Common myeloid progenitor, CD34-positive (primary cell): ENCODE measurements around the gene CTAGE1.

Experiments used
- CTCF ChIA-PET: fragments of 350-600 bp; sonication (Branson Sonifier 250); formaldehyde crosslinking; loops from one replicate; lab custom pipeline; 2021; ENCODE audit warnings: antibody characterized with exemption; lab: Charles Lee
- POLR2A ChIA-PET: fragments of 350-600 bp; sonication (Branson Sonifier 250); formaldehyde crosslinking; loops from one replicate; lab custom pipeline; 2021; ENCODE audit warnings: antibody characterized with exemption; lab: Charles Lee
- DNase-seq, 3 donors: peaks; one replicate each; pipeline versions ENCODE4 v3.0.0 to v3.0.0-alpha.2; 2013
- H3K27ac ChIP-seq, 2 experiments: 1 replicate in 1 of 2; 2 replicates in 1 of 2; pipeline ENCODE4 v1.7.0; 2013; ENCODE audit warnings: inconsistent platforms in 2 of 2, low read length in 2 of 2, mild to moderate bottlenecking in 2 of 2, low read depth in 1 of 2, moderate library complexity in 1 of 2; ENCODE audit not compliant: severe bottlenecking in 2 of 2, insufficient read depth in 1 of 2, poor library complexity in 1 of 2
- H3K27me3 ChIP-seq, 5 experiments: replicated peaks in 2 of 5; 1 replicate in 3 of 5; 2 replicates in 2 of 5; pipeline versions ENCODE4 v1.6.1 to v1.7.0; 2013; ENCODE audit warnings: low read length in 4 of 5, mild to moderate bottlenecking in 2 of 5, moderate library complexity in 2 of 5, inconsistent platforms in 1 of 5; ENCODE audit not compliant: insufficient read depth in 5 of 5, control insufficient read depth in 4 of 5
- H3K36me3 ChIP-seq, 4 experiments: 1 replicate in 2 of 4; 2 replicates in 2 of 4; pipeline versions ENCODE4 v1.6.1 to v1.7.0; 2013; ENCODE audit warnings: low read length in 3 of 4, control low read depth in 1 of 4, mild to moderate bottlenecking in 1 of 4; ENCODE audit not compliant: control insufficient read depth in 4 of 4, insufficient read depth in 4 of 4
- H3K4me1 ChIP-seq, 4 experiments: 1 replicate in 3 of 4; 2 replicates in 1 of 4; pipeline versions ENCODE4 v1.6.1 to v1.7.1; 2013; ENCODE audit warnings: low read length in 3 of 4, mild to moderate bottlenecking in 3 of 4, control low read depth in 1 of 4, inconsistent platforms in 1 of 4, moderate library complexity in 1 of 4; ENCODE audit not compliant: control insufficient read depth in 4 of 4, insufficient read depth in 4 of 4; ENCODE audit errors: control extremely low read depth in 1 of 4
- H3K4me3 ChIP-seq, 7 experiments: 1 replicate in 4 of 7; 2 replicates in 3 of 7; pipeline versions ENCODE4 v1.5.1 to v1.7.0; 2013; ENCODE audit warnings: mild to moderate bottlenecking in 7 of 7, low read length in 6 of 7, moderate library complexity in 6 of 7, inconsistent platforms in 2 of 7, low read depth in 2 of 7, control low read depth in 1 of 7; ENCODE audit not compliant: insufficient read depth in 4 of 7, control insufficient read depth in 1 of 7; ENCODE audit errors: extremely low read depth in 1 of 7
- H3K9me3 ChIP-seq, 5 experiments: 1 replicate in 4 of 5; 2 replicates in 1 of 5; pipeline versions ENCODE4 v1.6.1 to v1.7.1; 2013; ENCODE audit warnings: low read length in 4 of 5, mild to moderate bottlenecking in 2 of 5, inconsistent platforms in 1 of 5, low read depth in 1 of 5, moderate library complexity in 1 of 5; ENCODE audit not compliant: control insufficient read depth in 4 of 5, insufficient read depth in 2 of 5; ENCODE audit errors: control extremely low read depth in 1 of 5
- WGBS: methylation state at CpG from one replicate; pipeline ENCODE4 v1.1.5; 2013; ENCODE audit not compliant: insufficient coverage; 5-methylcytosine and 5-hydroxymethylcytosine counted together

The CTAGE1 gene

GRCh38 chr18:22427822-22428549 lies 10.3 kb upstream of the CTAGE1 start:
- no peaks in the 10 kb centered on the region for H3K4me1 ChIP-seq
- H3K27ac ChIP-seq = no peak overlapping the region
- peaks cover 0 to 2% (median 0%) of the 10 kb centered on the region in 5 experiments for H3K27me3 ChIP-seq
- H3K36me3 ChIP-seq = no peaks in the 10 kb centered on the region
- H3K4me3 ChIP-seq = no peak overlapping the region
- WGBS = 100% methylated on average over 6 of the region's 7 CpGs
- no peak for DNase-seq
- CTCF ChIA-PET = no interaction called here
- H3K9me3 ChIP-seq = no peaks in the 10 kb centered on the region
- POLR2A ChIA-PET = no interaction called here

- H3K4me3 ChIP-seq = no peak overlapping the region
- peaks cover 0 to 2% (median 0%) of the 10 kb centered on the region in 5 experiments for H3K27me3 ChIP-seq
- no peak overlapping the region for H3K27ac ChIP-seq
- peaks cover 0 to 5% (median 0%) of the 10 kb centered on the region in 5 experiments for H3K9me3 ChIP-seq
- CTCF ChIA-PET = no interaction called here
- no peak for DNase-seq
- H3K36me3 ChIP-seq = no peaks in the 10 kb centered on the region
- POLR2A ChIA-PET = no interaction called here
- WGBS = 100% methylated on average over 5 of the region's 5 CpGs
- no peaks in the 10 kb centered on the region for H3K4me1 ChIP-seq
Observed at GRCh38 chr18:22424565-22424963, 6.8 kb upstream of the CTAGE1 start.

DNA sequence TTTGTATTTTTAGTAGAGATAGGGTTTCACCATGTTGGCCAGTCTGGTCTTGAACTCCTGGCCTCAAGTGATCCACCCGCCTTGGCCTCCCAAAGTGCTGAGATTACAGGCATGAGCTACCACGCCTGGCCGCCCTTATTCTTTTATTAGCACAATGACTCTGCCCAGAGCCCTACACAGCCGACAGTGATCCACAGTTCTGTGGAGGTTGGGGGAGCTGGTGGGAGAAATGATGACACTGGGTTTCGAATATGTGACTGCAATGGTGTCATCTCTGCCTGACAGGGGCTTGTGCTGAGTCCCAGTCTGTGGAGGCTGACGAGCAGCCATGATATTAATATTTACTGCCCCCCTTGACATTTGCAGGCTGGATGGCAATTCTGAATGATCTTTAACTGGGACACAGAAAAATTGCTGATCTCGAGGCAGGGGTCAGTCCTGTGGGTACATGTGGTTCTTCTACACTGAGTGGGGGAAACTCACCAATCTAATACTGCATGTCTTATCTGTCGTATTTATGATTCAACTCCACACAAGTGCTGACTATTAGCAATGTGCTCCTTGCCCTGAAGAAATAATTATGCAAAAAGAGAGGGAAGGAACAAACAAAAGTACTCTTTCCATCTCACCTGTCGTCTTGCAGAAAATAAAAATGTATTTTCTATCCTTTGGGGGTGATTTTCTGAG lies 6.3 kb upstream of the CTAGE1 start:
- Histone ChIP-seq H3K27me3 (peaks cover 0 to 2% (median 0%) of the 10 kb centered on the region in 5 experiments), H3K36me3 (no peaks in the 10 kb centered on the region), H3K4me3 (no peak overlapping the region), H3K9me3 (peaks cover 0 to 5% (median 0%) of the 10 kb centered on the region in 5 experiments), H3K4me1 (no peaks in the 10 kb centered on the region), H3K27ac (no peak overlapping the region)
- WGBS = 91% methylated on average over 5 of the region's 9 CpGs
- ChIA-PET POLR2A (no interaction called here), CTCF (no interaction called here)
- DNase-seq = no peak

DNA sequence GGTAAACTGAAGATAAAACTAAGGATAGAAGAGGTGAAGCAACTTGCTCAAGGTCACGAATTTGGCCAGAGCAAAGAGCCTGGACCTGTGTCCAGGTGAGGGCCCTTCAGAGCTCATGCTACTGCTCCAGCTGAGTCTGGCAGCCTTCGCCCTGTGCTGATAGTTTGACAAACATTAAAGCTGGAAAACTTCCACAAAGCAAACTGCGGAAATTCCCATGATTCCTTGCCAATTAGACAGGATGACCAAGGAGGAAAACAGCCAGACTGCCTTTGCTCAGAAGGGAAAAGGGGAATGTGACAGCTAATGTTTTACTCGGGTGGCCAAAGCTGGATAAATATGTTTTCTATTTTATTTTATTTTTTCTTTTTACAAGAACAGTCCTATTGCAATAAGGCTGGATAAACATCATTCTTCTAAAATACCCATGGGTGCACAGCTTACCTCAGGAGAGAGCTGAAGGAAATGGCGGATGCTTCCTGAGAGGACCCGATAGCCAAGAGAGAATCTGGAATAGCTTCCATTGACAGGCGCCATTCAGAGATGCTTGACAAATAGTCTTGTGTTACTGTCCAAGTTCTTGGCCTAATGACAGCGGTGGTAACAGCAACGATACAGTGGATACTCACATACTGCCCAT lies 5.3 kb upstream of the CTAGE1 start:
- ChIA-PET POLR2A (no interaction called here), CTCF (no interaction called here)
- Histone ChIP-seq H3K4me3 (no peak overlapping the region), H3K9me3 (peaks cover 0 to 5% (median 0%) of the 10 kb centered on the region in 5 experiments), H3K36me3 (no peaks in the 10 kb centered on the region), H3K27me3 (peaks cover 0 to 2% (median 0%) of the 10 kb centered on the region in 5 experiments), H3K27ac (no peak overlapping the region), H3K4me1 (no peaks in the 10 kb centered on the region)
- 96% methylated on average over 6 of the region's 9 CpGs for WGBS
- DNase-seq = no peak

- no peak overlapping the region for H3K27ac ChIP-seq
- DNase-seq = no peak
- H3K9me3 ChIP-seq = peaks cover 0 to 5% (median 0%) of the 10 kb centered on the region in 5 experiments
- CTCF ChIA-PET = no interaction called here
- WGBS = 80% methylated on average over 1 of the region's 2 CpGs
- POLR2A ChIA-PET = no interaction called here
- H3K4me3 ChIP-seq = no peak overlapping the region
- peaks cover 0 to under 1% (median 0%) of the 10 kb centered on the region in 5 experiments for H3K27me3 ChIP-seq
- H3K4me1 ChIP-seq = no peaks in the 10 kb centered on the region
- no peaks in the 10 kb centered on the region for H3K36me3 ChIP-seq
Observed at GRCh38 chr18:22420652-22421051, 2.9 kb upstream of the CTAGE1 start.

DNA sequence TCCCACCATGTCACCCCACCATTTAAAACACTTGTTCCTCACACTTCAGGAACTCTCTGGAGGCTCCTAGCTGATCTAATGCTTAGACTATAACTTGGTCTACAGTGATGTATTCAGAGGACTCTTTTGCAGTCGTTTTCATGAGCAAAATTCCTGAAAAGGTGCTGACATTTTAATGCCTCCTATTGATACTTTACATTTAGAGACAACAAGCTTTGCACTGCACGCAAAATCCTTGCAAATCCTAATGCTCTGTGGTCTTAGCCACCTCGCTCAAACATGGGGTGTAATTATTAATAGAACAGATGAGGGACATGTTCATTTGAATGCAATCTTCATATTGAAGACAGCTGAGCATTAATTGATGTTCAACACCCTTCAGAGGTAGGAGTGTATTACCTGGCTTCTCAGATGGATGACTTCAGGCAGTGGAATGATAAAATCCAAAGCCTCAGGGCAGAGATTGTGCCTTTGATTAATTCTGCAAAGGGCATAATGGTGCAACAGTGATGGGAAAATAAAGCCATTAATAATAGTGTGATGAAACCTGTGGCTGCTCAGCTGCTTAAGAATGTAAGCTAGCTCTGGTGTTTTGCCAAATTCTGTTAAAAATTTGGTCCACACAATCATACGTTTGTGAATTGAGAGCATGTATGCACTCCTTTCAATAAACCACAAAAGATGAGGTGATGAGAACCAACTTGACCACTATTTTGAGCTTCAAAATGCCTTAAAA lies 5.4 kb downstream of the CTAGE1 start:
- ChIA-PET CTCF (no interaction called here), POLR2A (no interaction called here)
- WGBS = no CpG with 5 or more reads among the region's 4 CpGs
- H3K36me3 ChIP-seq = no peaks in the 10 kb centered on the region
- H3K9me3 ChIP-seq = peaks cover 0 to 3% (median 0%) of the 10 kb centered on the region in 5 experiments
- DNase-seq = no peak
- H3K4me1 ChIP-seq = no peaks in the 10 kb centered on the region
- H3K27ac ChIP-seq = no peak overlapping the region
- H3K27me3 ChIP-seq = no peaks in the 10 kb centered on the region
- no peak overlapping the region for H3K4me3 ChIP-seq
